Uterus (tissue), 2 donors: ENCODE data around the gene TRPM1.

Source experiments
- POLR2A ChIP-seq, 2 donors: fragments of 450-650 bp; IDR thresholded peaks; one replicate each; pipeline ENCODE4 v1.6.1; 2016; ENCODE audit warnings: antibody characterized with exemption in 2 of 2, mild to moderate bottlenecking in 1 of 2, moderate library complexity in 1 of 2
- TF ChIP-seq, protein P1 (sequence below), 4 experiments: fragments of 200-600 bp in 2 of 4; fragments of 450-650 bp in 2 of 4; sonication (generic) in 2 of 4; IDR thresholded peaks; one replicate each; pipeline ENCODE4 v1.5.1; 2016 to 2019; ENCODE audit warnings: antibody characterized with exemption in 4 of 4, mild to moderate bottlenecking in 2 of 4, moderate library complexity in 1 of 4

DNA sequence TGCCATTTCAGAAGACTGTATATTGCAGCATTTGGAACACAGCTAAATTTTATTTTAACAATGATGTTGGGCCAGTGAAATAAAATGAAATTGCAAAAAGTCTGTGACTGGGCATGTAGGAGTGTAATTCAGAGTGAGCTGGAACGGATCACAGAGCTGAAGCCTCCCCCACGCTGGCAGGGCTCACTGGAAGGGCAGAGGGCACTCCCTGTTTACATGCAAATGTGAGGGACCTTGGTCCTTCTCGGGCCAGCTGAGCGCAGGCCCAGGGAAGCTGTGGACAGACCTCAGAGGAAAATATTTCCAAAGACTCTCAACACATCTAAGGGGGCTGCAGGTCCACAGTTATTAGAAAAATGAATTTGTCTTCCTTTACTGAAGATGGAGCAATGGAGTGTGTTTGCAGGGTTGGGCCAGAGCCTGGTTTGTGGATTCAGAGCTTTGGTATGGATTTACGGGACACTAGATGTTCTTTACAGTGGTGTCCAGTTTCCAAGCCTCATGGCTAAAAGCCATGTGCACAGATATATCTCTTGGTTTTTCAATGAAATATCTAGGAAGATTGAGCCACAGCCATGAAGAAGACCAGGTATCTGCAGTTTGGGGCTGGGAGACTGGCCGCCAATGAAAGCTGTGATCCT lies 32.0 kb downstream of the TRPM1 start:
- TF ChIP-seq, protein P1, sequence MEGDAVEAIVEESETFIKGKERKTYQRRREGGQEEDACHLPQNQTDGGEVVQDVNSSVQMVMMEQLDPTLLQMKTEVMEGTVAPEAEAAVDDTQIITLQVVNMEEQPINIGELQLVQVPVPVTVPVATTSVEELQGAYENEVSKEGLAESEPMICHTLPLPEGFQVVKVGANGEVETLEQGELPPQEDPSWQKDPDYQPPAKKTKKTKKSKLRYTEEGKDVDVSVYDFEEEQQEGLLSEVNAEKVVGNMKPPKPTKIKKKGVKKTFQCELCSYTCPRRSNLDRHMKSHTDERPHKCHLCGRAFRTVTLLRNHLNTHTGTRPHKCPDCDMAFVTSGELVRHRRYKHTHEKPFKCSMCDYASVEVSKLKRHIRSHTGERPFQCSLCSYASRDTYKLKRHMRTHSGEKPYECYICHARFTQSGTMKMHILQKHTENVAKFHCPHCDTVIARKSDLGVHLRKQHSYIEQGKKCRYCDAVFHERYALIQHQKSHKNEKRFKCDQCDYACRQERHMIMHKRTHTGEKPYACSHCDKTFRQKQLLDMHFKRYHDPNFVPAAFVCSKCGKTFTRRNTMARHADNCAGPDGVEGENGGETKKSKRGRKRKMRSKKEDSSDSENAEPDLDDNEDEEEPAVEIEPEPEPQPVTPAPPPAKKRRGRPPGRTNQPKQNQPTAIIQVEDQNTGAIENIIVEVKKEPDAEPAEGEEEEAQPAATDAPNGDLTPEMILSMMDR (IDR thresholded peaks at IDR 0.05): no peak
- TF ChIP-seq POLR2A (IDR thresholded peaks at IDR 0.05): no peak
